OCI-LY3 (cell line): Measurements from ENCODE around the gene GABRR2.

Experiments used
- H2AFZ ChIP-seq: fragments of 200-600, 300-600 bp; shearing (Covaris generic); 2 replicates; pipeline ENCODE4 v1.6.0; 2014; ENCODE audit warnings: antibody characterized with exemption, low read depth, low read length
- H3K27ac ChIP-seq: fragments of 200-600, 300-600 bp; sonication (generic); 2 replicates; pipeline ENCODE4 v1.5.1; 2014; ENCODE audit warnings: mild to moderate bottlenecking, low read length, moderate library complexity, mixed read lengths
- H3K27me3 ChIP-seq: fragments of 200-600, 300-600 bp; sonication (generic); 2 replicates; pipeline ENCODE4 v1.6.1; 2014; ENCODE audit warnings: low read depth, low read length, mixed read lengths
- H3K36me3 ChIP-seq: fragments of 200-600, 300-600 bp; sonication (generic); replicated peaks from 2 replicates; pipeline ENCODE3; 2014; ENCODE audit warnings: low read depth, low read length, mixed read lengths
- H3K4me1 ChIP-seq: fragments of 300-600, 200-600 bp; sonication (generic); 2 replicates; pipeline ENCODE4 v1.6.1; 2014; ENCODE audit warnings: low read length, mixed read lengths
- H3K4me2 ChIP-seq: fragments of 200-600, 300-600 bp; sonication (generic); 2 replicates; pipeline ENCODE4 v1.6.1; 2014; ENCODE audit warnings: low read length, mixed read lengths
- H3K4me3 ChIP-seq: fragments of 300-600, 200-600 bp; sonication (generic); 2 replicates; pipeline ENCODE4 v1.5.1; 2014; ENCODE audit warnings: antibody characterized with exemption, mild to moderate bottlenecking, low read length, moderate library complexity
- H3K79me2 ChIP-seq: fragments of 300-600, 200-600 bp; shearing (Covaris generic); 2 replicates; pipeline ENCODE4 v1.6.1; 2014; ENCODE audit warnings: mild to moderate bottlenecking, low read length, mixed read lengths
- H3K9ac ChIP-seq: fragments of 300-600, 200-600 bp; shearing (Covaris generic); 2 replicates; pipeline ENCODE4 v1.6.0; 2014; ENCODE audit warnings: mild to moderate bottlenecking, low read length, moderate library complexity
- H3K9me3 ChIP-seq: fragments of 200-600, 300-600 bp; shearing (Covaris generic); 2 replicates; pipeline ENCODE4 v1.6.1; 2014; ENCODE audit warnings: low read length, mixed read lengths; ENCODE audit not compliant: insufficient read depth
- H4K20me1 ChIP-seq: fragments of 200-600, 300-600 bp; sonication (generic); 2 replicates; pipeline ENCODE4 v1.6.1; 2016; ENCODE audit warnings: low read length, mixed read lengths; ENCODE audit not compliant: insufficient read depth
- EZH2phosphoT487 ChIP-seq: fragments of 200-600 bp; shearing (Covaris generic); IDR thresholded peaks from 2 replicates; pipeline ENCODE4 v1.6.1; 2018; ENCODE audit warnings: antibody characterized with exemption, mixed run types, low read depth
- TF ChIP-seq, protein P1 (sequence below): fragments of 200-600, 300-600 bp; sonication (generic); IDR thresholded peaks from 2 replicates; pipeline ENCODE4 v1.5.1; 2014; ENCODE audit warnings: antibody characterized with exemption, low read length, low read depth

The GABRR2 gene

GRCh38 chr6:89221971-89222711, 93.0 kb downstream of the GABRR2 start:
- no peaks in the 10 kb centered on the region for H3K36me3 ChIP-seq
- TF ChIP-seq EZH2phosphoT487, result no peak
- TF ChIP-seq, protein P1, sequence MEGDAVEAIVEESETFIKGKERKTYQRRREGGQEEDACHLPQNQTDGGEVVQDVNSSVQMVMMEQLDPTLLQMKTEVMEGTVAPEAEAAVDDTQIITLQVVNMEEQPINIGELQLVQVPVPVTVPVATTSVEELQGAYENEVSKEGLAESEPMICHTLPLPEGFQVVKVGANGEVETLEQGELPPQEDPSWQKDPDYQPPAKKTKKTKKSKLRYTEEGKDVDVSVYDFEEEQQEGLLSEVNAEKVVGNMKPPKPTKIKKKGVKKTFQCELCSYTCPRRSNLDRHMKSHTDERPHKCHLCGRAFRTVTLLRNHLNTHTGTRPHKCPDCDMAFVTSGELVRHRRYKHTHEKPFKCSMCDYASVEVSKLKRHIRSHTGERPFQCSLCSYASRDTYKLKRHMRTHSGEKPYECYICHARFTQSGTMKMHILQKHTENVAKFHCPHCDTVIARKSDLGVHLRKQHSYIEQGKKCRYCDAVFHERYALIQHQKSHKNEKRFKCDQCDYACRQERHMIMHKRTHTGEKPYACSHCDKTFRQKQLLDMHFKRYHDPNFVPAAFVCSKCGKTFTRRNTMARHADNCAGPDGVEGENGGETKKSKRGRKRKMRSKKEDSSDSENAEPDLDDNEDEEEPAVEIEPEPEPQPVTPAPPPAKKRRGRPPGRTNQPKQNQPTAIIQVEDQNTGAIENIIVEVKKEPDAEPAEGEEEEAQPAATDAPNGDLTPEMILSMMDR, result no peak
- H3K27ac ChIP-seq, result no peak overlapping the region
- no peak overlapping the region for H3K4me2 ChIP-seq
- H3K79me2 ChIP-seq, result no peaks in the 10 kb centered on the region
- no peaks in the 10 kb centered on the region for H3K4me1 ChIP-seq
- no peak overlapping the region for H2AFZ ChIP-seq
- H4K20me1 ChIP-seq, result no peaks in the 10 kb centered on the region
- no peak overlapping the region for H3K9ac ChIP-seq
- H3K9me3 ChIP-seq, result no peaks in the 10 kb centered on the region
- no peaks in the 10 kb centered on the region for H3K27me3 ChIP-seq
- H3K4me3 ChIP-seq, result no peak overlapping the region

DNA sequence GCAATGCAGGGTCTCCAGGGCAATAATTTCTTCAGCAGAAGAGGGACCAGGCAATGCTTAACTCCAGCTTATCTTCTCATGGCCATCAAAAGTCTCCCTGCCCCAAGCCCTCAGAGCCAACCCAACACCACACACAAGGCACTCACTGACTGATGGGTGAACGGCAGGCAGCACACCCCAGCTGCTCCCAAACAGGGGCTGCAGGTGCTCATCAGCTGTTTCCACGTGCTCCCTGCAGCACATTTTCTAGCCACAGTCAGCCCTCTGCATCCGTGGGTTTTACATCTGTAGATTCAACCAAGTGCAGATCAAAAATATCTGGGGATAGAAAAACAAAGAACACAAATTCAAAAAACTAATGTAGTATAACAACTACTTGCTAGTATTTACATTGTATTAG, 94.0 kb downstream of the GABRR2 start:
- TF ChIP-seq, protein P1, result no peak
- no peak for TF ChIP-seq EZH2phosphoT487
- no peaks in the 10 kb centered on the region for H3K36me3 ChIP-seq
- H4K20me1 ChIP-seq, result no peaks in the 10 kb centered on the region
- H3K4me2 ChIP-seq, result no peak overlapping the region
- H3K4me1 ChIP-seq, result no peaks in the 10 kb centered on the region
- no peak overlapping the region for H2AFZ ChIP-seq
- H3K4me3 ChIP-seq, result no peak overlapping the region
- no peak overlapping the region for H3K9ac ChIP-seq
- H3K27ac ChIP-seq, result no peak overlapping the region
- no peaks in the 10 kb centered on the region for H3K27me3 ChIP-seq
- H3K9me3 ChIP-seq, result no peaks in the 10 kb centered on the region
- H3K79me2 ChIP-seq, result no peaks in the 10 kb centered on the region

- Histone ChIP-seq H4K20me1 (no peaks in the 10 kb centered on the region), H3K27ac (no peak within 1 kb of the TSS), H3K27me3 (no peaks in the 10 kb centered on the region), H3K36me3 (no peaks in the 10 kb centered on the region), H3K79me2 (no peaks in the 10 kb centered on the region), H3K4me2 (no peak within 1 kb of the TSS), H3K9me3 (no peaks in the 10 kb centered on the region), H3K4me1 (no peaks in the 10 kb centered on the region), H3K4me3 (no peak within 1 kb of the TSS), H3K9ac (no peak within 1 kb of the TSS), H2AFZ (no peak within 1 kb of the TSS)
- TF ChIP-seq, protein P1, result no peak
- TF ChIP-seq EZH2phosphoT487, result no peak
Observed at GRCh38 chr6:89217299-89217910, 97.7 kb downstream of the GABRR2 start, which contains the start of gene GABRR1. TSS of gene GABRR1 (minus strand) at chr6:89217358. CDS start at chr6:89217322, 36 bp downstream.

GRCh38 chr6:89216411-89216810, 98.7 kb downstream of the GABRR2 start:
- H3K27ac ChIP-seq, result no peak overlapping the region
- no peaks in the 10 kb centered on the region for H3K79me2 ChIP-seq
- no peak overlapping the region for H2AFZ ChIP-seq
- no peaks in the 10 kb centered on the region for H3K9me3 ChIP-seq
- H3K4me3 ChIP-seq, result no peak overlapping the region
- TF ChIP-seq, protein P1, result no peak
- no peak for TF ChIP-seq EZH2phosphoT487
- no peak overlapping the region for H3K4me2 ChIP-seq
- H3K36me3 ChIP-seq, result no peaks in the 10 kb centered on the region
- H3K27me3 ChIP-seq, result no peaks in the 10 kb centered on the region
- no peaks in the 10 kb centered on the region for H3K4me1 ChIP-seq
- no peaks in the 10 kb centered on the region for H4K20me1 ChIP-seq
- no peak overlapping the region for H3K9ac ChIP-seq
